Suprapubic skin (tissue), 4 donors: ENCODE data around the gene PRPSAP2. TPM values are rescaled to one million over a fixed set of nuclear protein-coding genes. Genes with fewer than 3 reads are reported as not detected.

Experiments used
- DNase-seq, 2 donors: peaks; one replicate each; pipeline ENCODE4 v3.0.0-alpha.2; 2019; ENCODE audit warnings: low spot score in 2 of 2
- H3K27ac ChIP-seq: fragments of 200-600 bp; sonication (generic); one replicate; pipeline ENCODE4 v1.5.1; 2019
- H3K27me3 ChIP-seq: fragments of 200-600 bp; sonication (generic); one replicate; pipeline ENCODE4 v1.5.1; 2019
- H3K36me3 ChIP-seq: fragments of 200-600 bp; sonication (generic); one replicate; pipeline ENCODE4 v1.5.1; 2019
- H3K4me1 ChIP-seq: fragments of 200-600 bp; sonication (generic); one replicate; pipeline ENCODE4 v1.5.1; 2019
- H3K4me3 ChIP-seq: fragments of 200-600 bp; sonication (generic); one replicate; pipeline ENCODE4 v1.5.1; 2019; ENCODE audit warnings: mild to moderate bottlenecking
- H3K9me3 ChIP-seq: fragments of 200-600 bp; sonication (generic); one replicate; pipeline ENCODE4 v1.5.1; 2019
- EP300 ChIP-seq: sonication (generic); formaldehyde crosslinking; IDR thresholded peaks from one replicate; pipeline ENCODE4 v1.6.1; 2017; ENCODE audit warnings: antibody characterized with exemption
- POLR2A ChIP-seq, 2 donors: fragments of 450-650 bp; IDR thresholded peaks; one replicate each; pipeline ENCODE4 v1.6.1; 2017; ENCODE audit warnings: antibody characterized with exemption in 2 of 2, mild to moderate bottlenecking in 2 of 2, moderate library complexity in 2 of 2
- POLR2AphosphoS5 ChIP-seq, 3 donors: sonication (generic); formaldehyde crosslinking; IDR thresholded peaks; one replicate each; pipeline ENCODE4 v1.6.1; 2017; ENCODE audit warnings: antibody characterized with exemption in 3 of 3
- WGBS: methylation state at CpG from one replicate; pipeline ENCODE4 v1.1.5; 2018; 5-methylcytosine and 5-hydroxymethylcytosine counted together
- total RNA-seq, 4 donors: library from RNA; depleted of rRNA; stranded (reverse); fragments of >200 nt; gene quantifications; one replicate each; pipeline ENCODE4 v1.1.0, GENCODE V29; 2016
- TF ChIP-seq, protein P1 (sequence below), 2 donors: fragments of 200-600 bp in 1 of 2; fragments of 450-650 bp in 1 of 2; sonication (generic) in 1 of 2; IDR thresholded peaks; one replicate each; pipeline ENCODE4 v1.5.1; 2016 to 2019; ENCODE audit warnings: antibody characterized with exemption in 2 of 2, mild to moderate bottlenecking in 1 of 2, moderate library complexity in 1 of 2

Gene PRPSAP2
- total RNA-seq, 4 donors from 2014 or later: 14.9 to 29.0 (median 22.9) TPM

DNA sequence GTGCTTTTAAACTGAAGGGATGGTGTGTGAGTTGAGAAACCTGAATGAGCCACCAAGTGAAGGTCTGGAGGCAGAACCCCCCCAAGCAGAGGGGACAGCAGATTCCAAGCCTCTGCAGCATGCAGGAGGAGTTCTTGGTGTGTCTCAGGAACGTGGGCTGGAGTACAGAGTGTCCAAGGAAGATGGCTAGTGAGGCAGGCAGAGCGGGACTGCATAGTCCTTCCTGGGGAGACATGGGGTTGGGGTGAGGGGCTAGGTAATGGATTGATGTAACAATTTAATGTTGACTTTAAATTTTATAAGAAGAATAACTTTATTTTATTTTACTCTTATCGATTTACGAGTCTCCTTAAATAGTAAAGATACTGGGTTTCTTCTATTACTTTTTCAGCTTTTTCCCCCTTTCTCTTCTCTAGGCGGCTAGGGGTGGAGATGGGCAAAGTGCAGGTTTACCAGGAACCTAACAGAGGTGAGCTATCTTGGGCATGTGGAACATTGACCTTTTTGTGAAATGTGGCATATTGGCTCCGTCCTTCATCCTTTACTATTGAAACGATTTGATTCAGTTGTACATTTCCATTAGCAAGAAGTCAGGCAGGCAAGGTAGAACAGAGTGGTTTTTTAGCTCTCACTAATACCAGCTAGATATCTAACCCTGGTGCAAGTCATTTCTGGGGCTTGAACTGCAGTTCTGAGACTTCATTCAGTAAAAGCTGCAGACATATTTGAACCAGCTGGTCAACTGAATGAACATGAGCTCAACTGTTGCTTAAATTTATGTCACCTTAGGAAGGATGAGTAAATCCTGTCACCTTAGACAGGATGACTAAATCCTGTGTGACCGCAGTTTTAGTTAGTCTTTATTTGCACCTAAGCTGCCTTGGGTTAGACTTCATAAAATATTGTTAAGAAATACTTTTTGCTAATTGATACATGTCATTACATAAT is 9.2 kb downstream of the PRPSAP2 start:
- Histone ChIP-seq H3K27me3 (no peaks in the 10 kb centered on the region), H3K4me1 (no peaks in the 10 kb centered on the region), H3K4me3 (no peak overlapping the region), H3K36me3 (peaks cover 50% of the 10 kb centered on the region), H3K27ac (no peak overlapping the region), H3K9me3 (no peaks in the 10 kb centered on the region)
- no peak for DNase-seq
- 95% methylated on average over 8 of the region's 8 CpGs for WGBS
- no peak for TF ChIP-seq EP300
- TF ChIP-seq, protein P1, sequence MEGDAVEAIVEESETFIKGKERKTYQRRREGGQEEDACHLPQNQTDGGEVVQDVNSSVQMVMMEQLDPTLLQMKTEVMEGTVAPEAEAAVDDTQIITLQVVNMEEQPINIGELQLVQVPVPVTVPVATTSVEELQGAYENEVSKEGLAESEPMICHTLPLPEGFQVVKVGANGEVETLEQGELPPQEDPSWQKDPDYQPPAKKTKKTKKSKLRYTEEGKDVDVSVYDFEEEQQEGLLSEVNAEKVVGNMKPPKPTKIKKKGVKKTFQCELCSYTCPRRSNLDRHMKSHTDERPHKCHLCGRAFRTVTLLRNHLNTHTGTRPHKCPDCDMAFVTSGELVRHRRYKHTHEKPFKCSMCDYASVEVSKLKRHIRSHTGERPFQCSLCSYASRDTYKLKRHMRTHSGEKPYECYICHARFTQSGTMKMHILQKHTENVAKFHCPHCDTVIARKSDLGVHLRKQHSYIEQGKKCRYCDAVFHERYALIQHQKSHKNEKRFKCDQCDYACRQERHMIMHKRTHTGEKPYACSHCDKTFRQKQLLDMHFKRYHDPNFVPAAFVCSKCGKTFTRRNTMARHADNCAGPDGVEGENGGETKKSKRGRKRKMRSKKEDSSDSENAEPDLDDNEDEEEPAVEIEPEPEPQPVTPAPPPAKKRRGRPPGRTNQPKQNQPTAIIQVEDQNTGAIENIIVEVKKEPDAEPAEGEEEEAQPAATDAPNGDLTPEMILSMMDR (IDR thresholded peaks at IDR 0.05): no peak
- no peak for TF ChIP-seq POLR2AphosphoS5 (IDR thresholded peaks at IDR 0.05)
- no peak for TF ChIP-seq POLR2A (IDR thresholded peaks at IDR 0.05)

DNA sequence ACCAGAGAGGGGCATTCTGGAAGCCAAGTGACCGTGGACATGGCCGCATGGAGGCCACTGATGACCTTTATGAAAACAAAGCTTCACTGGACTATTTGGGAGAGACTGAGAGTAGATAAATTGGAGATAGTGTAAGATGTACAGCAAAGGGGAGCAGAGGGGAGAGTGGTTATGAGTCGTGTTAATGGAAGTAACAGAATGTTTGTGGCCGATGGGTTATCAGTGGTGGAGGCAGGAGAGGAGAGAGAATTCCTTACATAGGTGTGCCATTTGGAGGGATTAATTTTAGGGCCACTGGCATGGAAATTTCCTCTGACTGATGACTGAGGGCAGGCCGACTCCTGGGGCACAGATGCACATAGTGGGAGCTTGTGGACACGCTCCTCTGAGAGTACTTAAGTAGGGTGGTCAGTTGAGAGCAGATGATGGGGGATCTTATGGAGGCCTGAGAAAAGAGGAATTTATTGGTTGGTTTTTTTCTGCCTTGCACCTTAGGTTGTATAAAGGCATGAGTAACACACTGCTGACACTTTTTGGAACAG is 19.2 kb downstream of the PRPSAP2 start:
- TF ChIP-seq, protein P1 (IDR thresholded peaks at IDR 0.05): no peak
- no peaks in the 10 kb centered on the region for H3K27me3 ChIP-seq
- peaks cover 90% of the 10 kb centered on the region for H3K36me3 ChIP-seq
- H3K4me1 ChIP-seq: no peaks in the 10 kb centered on the region
- DNase-seq: no peak
- no peak overlapping the region for H3K27ac ChIP-seq
- H3K9me3 ChIP-seq: no peaks in the 10 kb centered on the region
- 88% methylated on average over 6 of the region's 6 CpGs for WGBS
- H3K4me3 ChIP-seq: no peak overlapping the region

DNA sequence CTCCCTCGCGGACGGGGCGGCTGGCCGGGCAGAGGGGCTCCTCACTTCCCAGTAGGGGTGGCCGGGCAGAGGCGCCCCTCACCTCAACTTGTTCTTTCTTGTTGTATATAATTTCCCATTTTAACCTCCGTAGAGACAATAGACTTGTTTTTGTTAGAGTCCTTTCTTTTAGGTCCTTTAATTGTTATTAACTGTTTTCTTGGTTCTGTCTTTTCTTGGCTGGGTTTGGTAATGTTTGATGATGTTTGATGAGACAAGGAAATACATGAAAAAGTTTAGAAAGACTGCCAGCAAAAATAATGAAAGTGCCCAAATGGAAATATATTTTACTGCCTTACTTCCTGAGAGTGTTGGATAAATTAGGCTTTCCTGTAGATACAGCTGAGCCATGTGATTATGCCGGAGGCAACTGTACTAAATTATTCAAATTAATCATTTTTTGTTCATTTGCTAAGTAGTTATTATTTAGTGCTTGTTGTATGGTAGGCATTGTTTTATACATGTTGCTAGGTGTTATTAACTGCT is 30.9 kb downstream of the PRPSAP2 start:
- WGBS: 59% methylated on average over 8 of the region's 9 CpGs

DNA sequence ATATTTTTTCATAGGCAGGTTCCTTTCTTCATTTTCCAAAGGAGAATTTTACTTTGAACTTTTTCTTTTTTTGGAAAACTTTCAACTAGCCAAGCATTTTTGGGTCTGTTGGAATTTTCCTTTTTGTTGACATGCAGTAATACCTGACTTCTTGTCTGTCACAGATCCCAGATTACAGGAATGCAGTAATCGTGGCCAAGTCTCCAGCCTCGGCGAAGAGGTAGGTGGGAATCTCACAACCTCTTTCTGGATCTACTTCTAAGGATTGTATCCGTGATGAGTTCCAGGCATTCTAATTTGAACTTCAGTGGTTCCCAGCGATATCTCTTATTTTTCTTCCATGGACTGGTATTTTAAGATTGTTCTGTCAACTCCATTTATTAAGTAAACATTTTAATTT is 31.7 kb downstream of the PRPSAP2 start:
- H3K9me3 ChIP-seq: no peaks in the 10 kb centered on the region
- H3K4me1 ChIP-seq: peaks cover 5% of the 10 kb centered on the region
- WGBS: 51% methylated on average over 5 of the region's 5 CpGs
- no peaks in the 10 kb centered on the region for H3K27me3 ChIP-seq
- no peak overlapping the region for H3K27ac ChIP-seq
- H3K4me3 ChIP-seq: no peak overlapping the region
- H3K36me3 ChIP-seq: peaks cover 65% of the 10 kb centered on the region
- no peak for DNase-seq
- no peak for TF ChIP-seq POLR2AphosphoS5 (IDR thresholded peaks at IDR 0.05)
- no peak for TF ChIP-seq POLR2A (IDR thresholded peaks at IDR 0.05)
- TF ChIP-seq, protein P1 (IDR thresholded peaks at IDR 0.05): no peak
- no peak for TF ChIP-seq EP300

More for the DNA sequence above, 30.9 kb downstream of the PRPSAP2 start:
- no peak for DNase-seq
- TF ChIP-seq EP300 (no peak), POLR2A (IDR thresholded peaks at IDR 0.05) (no peak), POLR2AphosphoS5 (IDR thresholded peaks at IDR 0.05) (no peak)
- TF ChIP-seq, protein P1 (IDR thresholded peaks at IDR 0.05): no peak
- Histone ChIP-seq H3K4me3 (no peak overlapping the region), H3K27me3 (no peaks in the 10 kb centered on the region), H3K27ac (no peak overlapping the region), H3K4me1 (peaks cover 5% of the 10 kb centered on the region), H3K36me3 (peaks cover 71% of the 10 kb centered on the region), H3K9me3 (no peaks in the 10 kb centered on the region)

DNA sequence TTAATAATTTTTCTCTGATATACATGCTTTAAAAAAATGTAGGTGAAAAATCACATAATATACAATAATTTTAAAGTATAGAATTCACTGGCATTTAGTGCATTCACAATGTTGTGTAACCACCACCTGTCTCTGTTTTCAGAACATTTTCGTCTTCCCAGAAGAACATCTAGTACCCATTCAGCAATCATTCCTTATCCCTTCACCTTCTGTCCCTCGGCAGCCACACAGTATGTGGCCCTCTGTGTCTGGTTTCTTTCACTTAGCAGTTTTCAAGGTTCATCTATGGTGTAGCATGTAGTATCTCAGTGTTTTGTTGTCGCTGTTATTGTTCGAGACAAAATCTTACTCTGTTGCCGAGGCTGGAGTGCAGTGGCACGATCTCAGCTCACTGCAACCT is 33.6 kb downstream of the PRPSAP2 start:
- 92% methylated on average over 6 of the region's 6 CpGs for WGBS
- Histone ChIP-seq H3K36me3 (peaks cover 55% of the 10 kb centered on the region), H3K9me3 (no peaks in the 10 kb centered on the region), H3K27me3 (no peaks in the 10 kb centered on the region), H3K4me3 (no peak overlapping the region), H3K27ac (no peak overlapping the region), H3K4me1 (peaks cover 5% of the 10 kb centered on the region)
- TF ChIP-seq POLR2AphosphoS5 (IDR thresholded peaks at IDR 0.05) (no peak), EP300 (no peak), POLR2A (IDR thresholded peaks at IDR 0.05) (no peak)
- TF ChIP-seq, protein P1 (IDR thresholded peaks at IDR 0.05): no peak
- DNase-seq: no peak
